Measurements from ENCODE around the gene ACIN1. TPM values are rescaled to one million over a fixed set of nuclear protein-coding genes. Genes with fewer than 3 reads are reported as not detected.

ACIN1 gene
- total RNA-seq, 1 experiment from 2014 or later: 179 TPM

DNA sequence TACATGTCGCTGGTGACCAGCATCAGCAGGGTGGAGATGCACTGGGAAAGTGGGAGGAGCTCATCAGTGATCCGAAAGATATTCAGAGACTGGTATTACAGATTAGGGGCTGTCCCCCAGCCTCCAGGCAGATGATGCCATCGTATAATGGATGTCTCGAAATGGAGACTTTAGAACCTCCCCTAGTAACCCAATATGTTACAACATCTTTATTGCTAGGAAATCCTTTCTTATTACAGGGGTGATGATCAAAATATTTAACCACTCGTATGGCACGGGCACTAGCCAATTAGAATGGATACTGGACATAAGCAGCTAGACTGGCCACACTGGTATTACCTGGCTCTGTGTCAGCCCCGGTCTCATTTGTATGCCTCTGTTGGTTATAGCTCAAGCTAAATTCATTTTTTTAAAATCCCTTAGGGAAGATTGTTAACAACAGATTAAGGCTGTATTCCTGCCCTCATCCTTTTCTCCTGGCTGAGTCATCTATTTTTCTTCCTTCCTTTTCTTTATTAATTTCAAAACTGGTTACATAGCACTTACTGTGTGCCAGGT lies 34.9 kb upstream of the ACIN1 start:
- Histone ChIP-seq H3K36me3 (ENCODE audit: control insufficient read depth in 1 of 2, insufficient read depth in 2 of 2, low read length in 2 of 2) (no peaks in the 10 kb centered on the region), H3K4me2 (ENCODE audit: low read length) (no peak overlapping the region), H3K9me3 (ENCODE audit: control insufficient read depth in 1 of 2, insufficient read depth in 1 of 2, low read depth in 1 of 2, low read length in 2 of 2) (no peaks in the 10 kb centered on the region), H3K27me3 (ENCODE audit: insufficient read depth, low read length) (no peaks in the 10 kb centered on the region), H3K27ac (ENCODE audit: low read depth, low read length) (no peak overlapping the region), H3K9ac (ENCODE audit: low read length) (no peak overlapping the region), H3K9me2 (ENCODE audit: insufficient read depth) (no peaks in the 10 kb centered on the region), H2AFZ (ENCODE audit: low read depth, low read length, poor library complexity, severe bottlenecking) (no peak overlapping the region), H3K4me1 (ENCODE audit: control insufficient read depth in 1 of 2, insufficient read depth in 2 of 2, low read length in 2 of 2) (no peaks in the 10 kb centered on the region), H4K20me1 (ENCODE audit: insufficient read depth) (no peaks in the 10 kb centered on the region), H3K4me3 (replicated peaks in 1 of 2; ENCODE audit: low read depth in 1 of 2, low read length in 2 of 2) (no peak overlapping the region), H3K79me2 (ENCODE audit: insufficient read depth, low read length) (no peaks in the 10 kb centered on the region)
- ChIA-PET POLR2A (no interaction called here), CTCF (interaction anchor here (4.1 kb wide), 1 partner anchor 9 kb away, joined by 20 read pairs; no protein-coding TSS in a partner anchor), RAD21 (ENCODE audit: low non-redundant PET in 1 of 2, low total read pairs in 2 of 2, uncharacterized antibody in 2 of 2, unreplicated experiment in 2 of 2) (no interaction called here)
- BruUV-seq (replicated peaks): no TSS peak
- ATAC-seq: no peak
- intact Hi-C loops (cut with micrococcal nuclease): no loop called here
- DNase-seq (ENCODE audit: low read depth, low spot score): no peak
- TF ChIP-seq POLR2A (IDR thresholded peaks at IDR 0.05; ENCODE audit: borderline replicate concordance, extremely low read depth, insufficient read depth, insufficient read length) (no peak), JUND (IDR thresholded peaks at IDR 0.05) (no peak), CBX3 (IDR thresholded peaks at IDR 0.05; ENCODE audit: low read depth) (no peak), REST (IDR thresholded peaks at IDR 0.05; ENCODE audit: low read depth) (no peak), ZBTB33 (IDR thresholded peaks at IDR 0.05; ENCODE audit: extremely low read depth, insufficient replicate concordance, low read length) (no peak), SRF (IDR thresholded peaks at IDR 0.05; ENCODE audit: low read depth) (no peak), EGR1 (IDR thresholded peaks at IDR 0.05; ENCODE audit: low read depth) (no peak), RAD21 (IDR thresholded peaks at IDR 0.05; ENCODE audit: low read depth) (no peak), CEBPB (IDR thresholded peaks at IDR 0.05; ENCODE audit: low read depth) (no peak), TCF7L2 (IDR thresholded peaks at IDR 0.05; ENCODE audit: borderline replicate concordance, extremely low read depth, insufficient read depth, insufficient read length) (no peak), SP1 (IDR thresholded peaks at IDR 0.05; ENCODE audit: low read depth) (no peak), POLR2AphosphoS5 (IDR thresholded peaks at IDR 0.05; ENCODE audit: low read depth, low read length) (no peak), FOSL1 (IDR thresholded peaks at IDR 0.05; ENCODE audit: low read depth) (no peak), ATF3 (IDR thresholded peaks at IDR 0.05) (no peak), YY1 (IDR thresholded peaks at IDR 0.05; ENCODE audit: extremely low read depth, insufficient replicate concordance, low read depth, low read length) (no peak), ZFX (IDR thresholded peaks at IDR 0.05) (no peak), ZNF274 (IDR thresholded peaks at IDR 0.05; ENCODE audit: low read depth, low read length) (no peak), SIN3A (IDR thresholded peaks at IDR 0.05; ENCODE audit: low read depth) (no peak), EZH2phosphoT487 (IDR thresholded peaks at IDR 0.05; ENCODE audit: borderline replicate concordance) (no peak), MAX (IDR thresholded peaks at IDR 0.05) (no peak)

Data from HCT116 (cell line).